ENCODE results near the gene HEMK1. TPM values are rescaled to one million over a fixed set of nuclear protein-coding genes. Genes with fewer than 3 reads are reported as not detected.

HEMK1 gene
- total RNA-seq, 6 donors from 2014 or later, result 5.0 to 25.3 (median 9.6) TPM

GRCh38 chr3:50612970-50613846 lies 43.9 kb downstream of the HEMK1 start:
- Histone ChIP-seq H3K9me3 (no peaks in the 10 kb centered on the region), H3K4me1 (peaks cover 37 to 71% (median 67%) of the 10 kb centered on the region in 4 donors), H3K4me3 (peak overlapping the region in 3 of 4 donors; percentile 70 to 81 (median 80)), H3K27me3 (no peaks in the 10 kb centered on the region), H3K36me3 (peaks cover 0 to 12% (median under 1%) of the 10 kb centered on the region in 4 donors), H3K27ac (peak overlapping the region; percentile 84 to 96 (median 91))
- WGBS, 2 donors, result 70 to 71% methylated on average over 6 of the region's 6 CpGs
- DNase-seq (no peak), ATAC-seq (ENCODE audit: low FRiP score in 2 of 2) (no peak)
- TF ChIP-seq CTCF (IDR thresholded peaks at IDR 0.05), result no peak
- no peak for TF ChIP-seq POLR2A (IDR thresholded peaks at IDR 0.05)
- TF ChIP-seq POLR2AphosphoS5 (IDR thresholded peaks at IDR 0.05), result no peak
- no peak for TF ChIP-seq EP300 (IDR thresholded peaks at IDR 0.05)

GRCh38 chr3:50615190-50615589 lies 45.9 kb downstream of the HEMK1 start:
- no peak overlapping the region for H3K4me3 ChIP-seq
- H3K9me3 ChIP-seq, result no peaks in the 10 kb centered on the region
- H3K36me3 ChIP-seq, result no peaks in the 10 kb centered on the region
- TF ChIP-seq POLR2AphosphoS5 (IDR thresholded peaks at IDR 0.05), result no peak
- TF ChIP-seq POLR2A (IDR thresholded peaks at IDR 0.05), result no peak
- TF ChIP-seq EP300 (IDR thresholded peaks at IDR 0.05), result no peak
- TF ChIP-seq CTCF (IDR thresholded peaks at IDR 0.05), result no peak
- H3K27me3 ChIP-seq, result no peaks in the 10 kb centered on the region
- 68 to 78% methylated on average over 1 of the region's 1 CpG for WGBS, 2 donors
- peaks cover 47 to 72% (median 67%) of the 10 kb centered on the region in 4 donors for H3K4me1 ChIP-seq
- no peak for ATAC-seq (ENCODE audit: low FRiP score in 2 of 2)
- no peak for DNase-seq
- H3K27ac ChIP-seq, result no peak overlapping the region

GRCh38 chr3:50616003-50616769 lies 46.9 kb downstream of the HEMK1 start:
- DNase-seq (peak in 1 of 2 donors; percentile 92), ATAC-seq (ENCODE audit: low FRiP score in 2 of 2) (peak; percentile 78 to 86)
- H3K4me1 ChIP-seq, result peaks cover 43 to 71% (median 68%) of the 10 kb centered on the region in 4 donors
- H3K36me3 ChIP-seq, result no peaks in the 10 kb centered on the region
- no peaks in the 10 kb centered on the region for H3K27me3 ChIP-seq
- peak overlapping the region; percentile 95 to 97 (median 96) for H3K27ac ChIP-seq
- 0 to 1% methylated on average over 13 to 24 of the region's 24 CpGs for WGBS, 2 donors
- no peak for TF ChIP-seq POLR2AphosphoS5 (IDR thresholded peaks at IDR 0.05)
- TF ChIP-seq EP300 (IDR thresholded peaks at IDR 0.05), result no peak
- peak; percentile 95 to 99 (median 98) for TF ChIP-seq CTCF (IDR thresholded peaks at IDR 0.05)
- peak in 1 of 4 donors; percentile 30 for TF ChIP-seq POLR2A (IDR thresholded peaks at IDR 0.05)
- peak overlapping the region; percentile 63 to 97 (median 90) for H3K4me3 ChIP-seq
- H3K9me3 ChIP-seq, result no peaks in the 10 kb centered on the region

- Histone ChIP-seq H3K4me1 (peaks cover 43 to 70% (median 64%) of the 10 kb centered on the region in 4 donors), H3K4me3 (peak overlapping the region; percentile 63 to 97 (median 90))
- WGBS, 2 donors, result 0% methylated on average over 2 to 21 of the region's 22 CpGs
Measured at GRCh38 chr3:50616770-50617095, 47.4 kb downstream of the HEMK1 start.

More at GRCh38 chr3:50616770-50617095, 47.4 kb downstream of the HEMK1 start:
- H3K9me3 ChIP-seq, result no peaks in the 10 kb centered on the region
- peak overlapping the region; percentile 95 to 97 (median 96) for H3K27ac ChIP-seq
- TF ChIP-seq POLR2AphosphoS5 (IDR thresholded peaks at IDR 0.05), result peak in 1 of 2 donors; percentile 45
- no peak for TF ChIP-seq CTCF (IDR thresholded peaks at IDR 0.05)
- TF ChIP-seq POLR2A (IDR thresholded peaks at IDR 0.05), result peak in 2 of 4 donors; percentile 6 to 34
- TF ChIP-seq EP300 (IDR thresholded peaks at IDR 0.05), result no peak
- no peaks in the 10 kb centered on the region for H3K27me3 ChIP-seq
- H3K36me3 ChIP-seq, result no peaks in the 10 kb centered on the region
- ATAC-seq (ENCODE audit: low FRiP score in 2 of 2), result peak; percentile 89 to 90
- DNase-seq, result peak; percentile 96

All from upper lobe of left lung (tissue), 6 donors.